Erythroblast (primary cell): ENCODE data around the gene DDX27.

Experiments used
- GATA1 ChIP-seq: IDR thresholded peaks from 2 replicates; pipeline ENCODE4 v1.6.1; 2011; ENCODE audit warnings: low read depth, mild to moderate bottlenecking, control low read depth, low read length, moderate library complexity
- POLR2A ChIP-seq: IDR thresholded peaks from 2 replicates; pipeline ENCODE4 v1.6.1; 2011; ENCODE audit warnings: mild to moderate bottlenecking, low read length

- TF ChIP-seq POLR2A, result no peak
- no peak for TF ChIP-seq GATA1
Observed at GRCh38 chr20:49290608-49291191, 71.5 kb downstream of the DDX27 start.
